Fibroblast of skin of back (primary cell): ENCODE results near the gene COLEC12.

Source experiments
- DNase-seq: peaks from one replicate; pipeline ENCODE4 v3.0.0-alpha.2; 2013

COLEC12 gene

GRCh38 chr18:435940-436339, 64.6 kb downstream of the COLEC12 start:
- peak; percentile 62 for DNase-seq

GRCh38 chr18:434410-434809, 66.1 kb downstream of the COLEC12 start:
- DNase-seq, result peak; percentile 50

- DNase-seq, result peak; percentile 78
Measured at GRCh38 chr18:433960-434359, 66.5 kb downstream of the COLEC12 start.

GRCh38 chr18:433298-433697, 67.2 kb downstream of the COLEC12 start:
- DNase-seq, result peak; percentile 62

- no peak for DNase-seq
Measured at GRCh38 chr18:432791-433190, 67.7 kb downstream of the COLEC12 start.

- DNase-seq, result no peak
Measured at GRCh38 chr18:429030-429429, 71.5 kb downstream of the COLEC12 start.

- peak; percentile 40 for DNase-seq
Measured at GRCh38 chr18:427005-427404, 73.5 kb downstream of the COLEC12 start.

- no peak for DNase-seq
Measured at GRCh38 chr18:425106-425745, 75.3 kb downstream of the COLEC12 start.

- DNase-seq, result no peak
Measured at GRCh38 chr18:424668-425067, 75.8 kb downstream of the COLEC12 start.

GRCh38 chr18:424071-424661, 76.3 kb downstream of the COLEC12 start:
- DNase-seq, result peak; percentile 96

GRCh38 chr18:422966-423365, 77.5 kb downstream of the COLEC12 start:
- DNase-seq, result no peak

GRCh38 chr18:421247-422155, 79.0 kb downstream of the COLEC12 start:
- DNase-seq, result peak; percentile 86

GRCh38 chr18:420661-421246, 79.7 kb downstream of the COLEC12 start:
- DNase-seq, result no peak

- no peak for DNase-seq
Measured at GRCh38 chr18:419541-420175, 80.8 kb downstream of the COLEC12 start.

- DNase-seq, result no peak
Measured at GRCh38 chr18:417495-417894, 83.0 kb downstream of the COLEC12 start.

GRCh38 chr18:416930-417329, 83.6 kb downstream of the COLEC12 start:
- DNase-seq, result peak; percentile 64

GRCh38 chr18:415617-416612, 84.6 kb downstream of the COLEC12 start:
- peak; percentile 95 for DNase-seq

GRCh38 chr18:415047-415446, 85.5 kb downstream of the COLEC12 start:
- no peak for DNase-seq

GRCh38 chr18:413233-413632, 87.3 kb downstream of the COLEC12 start:
- peak; percentile 63 for DNase-seq

GRCh38 chr18:410047-410455, 90.5 kb downstream of the COLEC12 start:
- DNase-seq, result no peak

GRCh38 chr18:408367-408766, 92.1 kb downstream of the COLEC12 start:
- no peak for DNase-seq
